ENCODE data around the gene CEP126. TPM values are rescaled to one million over a fixed set of nuclear protein-coding genes. Genes with fewer than 3 reads are reported as not detected.

CEP126 gene
- polyA plus RNA-seq (2012; ENCODE audit: insufficient read depth, insufficient read length, low read depth), result 0.43 TPM

GRCh38 chr11:101914738-101915426 lies at the start of gene CEP126:
Gene CEP126, plus strand, starts transcription at chr11:101915010. Its CDS starts 275 bp downstream, at chr11:101915285.
- Histone ChIP-seq H3K4me1 (0 out of 2 replicates have a peak, but pooled peaks cover 5% of the 10 kb centered on the region), H3K36me3 (no peaks in the 10 kb centered on the region), H3K27me3 (no peaks in the 10 kb centered on the region), H3K9me3 (no peaks in the 10 kb centered on the region), H3K4me3 (ENCODE audit: low read depth, low read length) (peak within 1 kb of the TSS; percentile 87)
- peak; percentile 97 for DNase-seq
- TF ChIP-seq CTCF (IDR thresholded peaks at IDR 0.05; ENCODE audit: low read depth, low read length), result peak; percentile 53

DNA sequence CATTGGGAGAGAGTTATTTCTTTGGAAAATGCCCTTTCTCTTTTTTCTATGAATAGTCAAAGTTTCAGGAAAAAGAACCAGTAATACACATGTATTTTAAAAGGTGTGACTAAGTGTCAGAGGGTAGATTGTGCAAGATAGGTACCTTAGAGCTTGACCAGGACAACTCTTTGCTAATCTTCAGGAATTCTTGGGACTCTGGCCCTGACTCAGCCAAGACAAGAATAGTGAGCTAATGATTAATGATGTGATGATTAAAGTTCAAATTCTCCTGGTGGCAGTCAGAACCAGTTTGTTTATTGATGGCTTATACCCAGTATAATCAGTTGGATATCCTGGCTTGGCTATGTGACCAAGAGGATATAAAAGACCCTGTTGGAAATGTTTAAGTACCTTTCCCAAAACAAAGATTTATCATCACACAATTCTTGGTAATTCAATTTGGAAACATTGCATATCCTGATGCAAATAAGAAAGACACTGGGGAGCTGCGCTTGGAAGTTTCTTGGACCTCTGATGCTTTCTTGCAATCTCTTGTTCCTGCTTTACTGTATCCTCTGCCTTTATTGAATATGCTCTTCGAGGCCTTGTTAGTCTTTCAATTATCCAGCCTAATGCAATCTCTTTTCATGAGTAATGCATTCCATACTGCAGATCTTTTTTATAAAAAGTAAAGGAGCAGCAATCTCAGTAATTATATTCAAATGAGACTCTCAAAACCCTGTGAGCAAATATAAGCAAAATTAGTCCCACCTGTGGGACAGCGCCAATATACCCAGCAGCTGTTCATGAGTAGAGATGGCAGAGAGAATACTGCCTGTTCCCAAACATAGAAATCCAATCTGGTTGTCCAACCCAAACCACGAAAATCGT lies 48.0 kb upstream of the CEP126 start:
- H3K4me3 ChIP-seq (ENCODE audit: low read depth, low read length), result no peak overlapping the region
- no peak for TF ChIP-seq CTCF (IDR thresholded peaks at IDR 0.05; ENCODE audit: low read depth, low read length)
- H3K4me1 ChIP-seq, result no peaks in the 10 kb centered on the region
- H3K27me3 ChIP-seq, result peaks cover 8% of the 10 kb centered on the region; the same call in 1 of the 2 replicates
- DNase-seq, result no peak
- H3K36me3 ChIP-seq, result no peaks in the 10 kb centered on the region
- no peaks in the 10 kb centered on the region for H3K9me3 ChIP-seq

- TF ChIP-seq CTCF (IDR thresholded peaks at IDR 0.05; ENCODE audit: low read depth, low read length), result no peak
Observed at GRCh38 chr11:101867951-101868350, 46.9 kb upstream of the CEP126 start.

GRCh38 chr11:101870510-101870909 lies 44.3 kb upstream of the CEP126 start:
- Histone ChIP-seq H3K9me3 (no peaks in the 10 kb centered on the region), H3K4me1 (no peaks in the 10 kb centered on the region), H3K36me3 (no peaks in the 10 kb centered on the region), H3K4me3 (ENCODE audit: low read depth, low read length) (no peak overlapping the region), H3K27me3 (peaks cover 8% of the 10 kb centered on the region; the same call in 1 of the 2 replicates)
- no peak for TF ChIP-seq CTCF (IDR thresholded peaks at IDR 0.05; ENCODE audit: low read depth, low read length)
- DNase-seq, result no peak

More at GRCh38 chr11:101867951-101868350, 46.9 kb upstream of the CEP126 start:
- DNase-seq, result no peak
- no peak overlapping the region for H3K4me3 ChIP-seq (ENCODE audit: low read depth, low read length)
- no peaks in the 10 kb centered on the region for H3K4me1 ChIP-seq
- H3K27me3 ChIP-seq, result peaks cover 8% of the 10 kb centered on the region; the same call in 1 of the 2 replicates
- H3K36me3 ChIP-seq, result no peaks in the 10 kb centered on the region
- no peaks in the 10 kb centered on the region for H3K9me3 ChIP-seq

GRCh38 chr11:101872171-101872882 lies 42.5 kb upstream of the CEP126 start:
- Histone ChIP-seq H3K9me3 (no peaks in the 10 kb centered on the region), H3K4me3 (ENCODE audit: low read depth, low read length) (no peak overlapping the region), H3K27me3 (peaks cover 8% of the 10 kb centered on the region; the same call in 1 of the 2 replicates), H3K4me1 (no peaks in the 10 kb centered on the region), H3K36me3 (no peaks in the 10 kb centered on the region)
- no peak for DNase-seq
- TF ChIP-seq CTCF (IDR thresholded peaks at IDR 0.05; ENCODE audit: low read depth, low read length), result no peak

Data from BE2C (cell line).